GM12872 (cell line): Measurements from ENCODE around the gene AOPEP.

Experiments
- CTCF ChIP-seq: IDR thresholded peaks from 3 replicates; pipeline ENCODE4 v1.5.1; 2011; ENCODE audit warnings: low read depth, mild to moderate bottlenecking, low read length, moderate library complexity; ENCODE audit not compliant: insufficient read depth

AOPEP gene

GRCh38 chr9:94868464-94868863, 142.0 kb downstream of the AOPEP start:
- no peak for TF ChIP-seq CTCF

- no peak for TF ChIP-seq CTCF
These were observed 142.9 kb downstream of the AOPEP start for GRCh38 chr9:94869415-94869843.

- TF ChIP-seq CTCF = no peak
These were observed 143.9 kb downstream of the AOPEP start for GRCh38 chr9:94870465-94870792.

GRCh38 chr9:94870793-94871558, 144.5 kb downstream of the AOPEP start:
- TF ChIP-seq CTCF = no peak

- no peak for TF ChIP-seq CTCF
These were observed 145.8 kb downstream of the AOPEP start for GRCh38 chr9:94872083-94872833.

GRCh38 chr9:94872891-94873511, 146.5 kb downstream of the AOPEP start:
- no peak for TF ChIP-seq CTCF

- no peak for TF ChIP-seq CTCF
These were observed 147.8 kb downstream of the AOPEP start for GRCh38 chr9:94874316-94874715.
